NT2/D1 (cell line): ENCODE results near the gene TMEM240.
"Not testable (repeated sequence)": the region's sequence is repeated elsewhere in the genome, so short reads cannot be mapped to it uniquely, and the experiment has no call there.

Source experiments
- SUZ12 ChIP-seq: IDR thresholded peaks from 2 replicates; pipeline ENCODE4 v1.6.1; 2011; ENCODE audit not compliant: insufficient read length, insufficient read depth; ENCODE audit errors: extremely low read depth
- YY1 ChIP-seq: IDR thresholded peaks from 2 replicates; pipeline ENCODE4 v1.6.1; 2011; ENCODE audit not compliant: insufficient read length, insufficient read depth
- ZNF274 ChIP-seq: IDR thresholded peaks from 2 replicates; pipeline ENCODE4 v1.6.1; 2011; ENCODE audit warnings: mild to moderate bottlenecking, low read depth, low read length

- not testable (repeated sequence) for TF ChIP-seq ZNF274, SUZ12, YY1
These were observed 55.3 kb downstream of the TMEM240 start for GRCh38 chr1:1484976-1485750.
